ENCODE results near the gene RNF41.

RNF41 gene

GRCh38 chr12:56258068-56258819 is 36.5 kb upstream of the RNF41 start, which contains the start of gene ANKRD52:
TSS of gene ANKRD52 (minus strand) at chr12:56258384. CDS start at chr12:56258269, 115 bp downstream.
- no peaks in the 10 kb centered on the region for H3K9me3 ChIP-seq (replicated peaks; ENCODE audit: insufficient read depth, low read length)
- no peaks in the 10 kb centered on the region for H3K27me3 ChIP-seq (replicated peaks; ENCODE audit: insufficient read depth, low read length)
- DNase-seq, result peak; percentile 86
- no peaks in the 10 kb centered on the region; the same call in none of the 2 replicates for H3K36me3 ChIP-seq (replicated peaks; ENCODE audit: insufficient read depth, low read length)
- H3K4me1 ChIP-seq (ENCODE audit: low read length), result 0 out of 2 replicates have a peak, but pooled peaks cover 4% of the 10 kb centered on the region
- H2AFZ ChIP-seq (ENCODE audit: low read length), result peak within 1 kb of the TSS; percentile 96
- peak within 1 kb of the TSS; percentile 89 for H3K4me3 ChIP-seq (ENCODE audit: low read length)
- TF ChIP-seq CTCF (IDR thresholded peaks at IDR 0.05; ENCODE audit: low read length) (peak; percentile 49), EZH2phosphoT487 (IDR thresholded peaks at IDR 0.05; ENCODE audit: low read length) (no peak)
- H3K27ac ChIP-seq (ENCODE audit: low read length), result no peak within 1 kb of the TSS; the same call in 1 of the 2 replicates
- H3K79me2 ChIP-seq (ENCODE audit: low read length), result peaks cover 32% of the 10 kb centered on the region
- no peaks in the 10 kb centered on the region for H3K9me2 ChIP-seq (replicated peaks; ENCODE audit: insufficient read depth, low read length)
- no peaks in the 10 kb centered on the region for H4K20me1 ChIP-seq (ENCODE audit: insufficient read depth, low read length)
- no peaks in the 10 kb centered on the region for H3F3A ChIP-seq (ENCODE audit: insufficient read depth, low read length)
- peak within 1 kb of the TSS; percentile 76 for H3K9ac ChIP-seq (ENCODE audit: low read length)
- H3K4me2 ChIP-seq (ENCODE audit: low read depth, low read length), result peak within 1 kb of the TSS; percentile 85

GRCh38 chr12:56257491-56258067 is 35.9 kb upstream of the RNF41 start:
- Histone ChIP-seq H3F3A (ENCODE audit: insufficient read depth, low read length) (no peaks in the 10 kb centered on the region), H3K4me3 (ENCODE audit: low read length) (peak overlapping the region; percentile 89), H3K27ac (ENCODE audit: low read length) (no peak overlapping the region), H3K4me1 (ENCODE audit: low read length) (0 out of 2 replicates have a peak, but pooled peaks cover 4% of the 10 kb centered on the region), H4K20me1 (ENCODE audit: insufficient read depth, low read length) (no peaks in the 10 kb centered on the region), H3K4me2 (ENCODE audit: low read depth, low read length) (peak overlapping the region; percentile 84), H3K27me3 (replicated peaks; ENCODE audit: insufficient read depth, low read length) (no peaks in the 10 kb centered on the region), H3K9me2 (replicated peaks; ENCODE audit: insufficient read depth, low read length) (no peaks in the 10 kb centered on the region), H3K9me3 (replicated peaks; ENCODE audit: insufficient read depth, low read length) (no peaks in the 10 kb centered on the region), H3K9ac (ENCODE audit: low read length) (peak overlapping the region; percentile 76), H3K79me2 (ENCODE audit: low read length) (peaks cover 32% of the 10 kb centered on the region), H3K36me3 (replicated peaks; ENCODE audit: insufficient read depth, low read length) (peaks cover under 1% of the 10 kb centered on the region), H2AFZ (ENCODE audit: low read length) (peak overlapping the region; percentile 92)
- DNase-seq, result no peak
- TF ChIP-seq EZH2 (optimal IDR thresholded peaks at IDR 0.05; ENCODE audit: low read depth, low read length), result no peak
- TF ChIP-seq CTCF (IDR thresholded peaks at IDR 0.05; ENCODE audit: low read length), result no peak
- TF ChIP-seq EZH2phosphoT487 (IDR thresholded peaks at IDR 0.05; ENCODE audit: low read length), result no peak

DNA sequence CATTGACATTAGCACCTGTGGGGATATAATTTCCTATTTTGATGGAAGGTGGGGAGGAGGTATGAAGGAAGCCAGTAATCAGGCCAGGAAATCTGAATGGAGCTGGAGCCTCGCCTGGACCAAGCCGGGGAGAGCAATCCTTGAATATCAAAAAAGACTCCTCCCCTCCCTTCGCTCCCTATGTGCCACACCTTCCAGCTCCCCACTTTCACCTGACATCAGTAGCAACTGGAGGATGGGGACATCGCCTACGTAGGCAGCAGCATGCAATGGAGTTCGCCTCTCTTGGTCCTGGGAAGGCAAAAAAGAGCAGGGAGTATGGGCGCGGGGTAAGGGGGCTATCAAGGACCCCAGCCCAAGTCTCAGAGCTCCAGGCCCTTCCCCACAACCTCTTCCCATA is 35.3 kb upstream of the RNF41 start:
- Histone ChIP-seq H2AFZ (ENCODE audit: low read length) (0 out of 2 replicates have a peak overlapping the region, but pooled peaks have one; percentile 92), H3K9ac (ENCODE audit: low read length) (peak overlapping the region; percentile 76; the same call in 1 of the 2 replicates), H3F3A (ENCODE audit: insufficient read depth, low read length) (no peaks in the 10 kb centered on the region), H3K79me2 (ENCODE audit: low read length) (peaks cover 32% of the 10 kb centered on the region), H3K27ac (ENCODE audit: low read length) (no peak overlapping the region), H3K27me3 (replicated peaks; ENCODE audit: insufficient read depth, low read length) (no peaks in the 10 kb centered on the region), H4K20me1 (ENCODE audit: insufficient read depth, low read length) (no peaks in the 10 kb centered on the region), H3K9me3 (replicated peaks; ENCODE audit: insufficient read depth, low read length) (no peaks in the 10 kb centered on the region), H3K4me3 (ENCODE audit: low read length) (peak overlapping the region; percentile 89), H3K4me1 (ENCODE audit: low read length) (0 out of 2 replicates have a peak, but pooled peaks cover 4% of the 10 kb centered on the region), H3K4me2 (ENCODE audit: low read depth, low read length) (peak overlapping the region; percentile 84), H3K9me2 (replicated peaks; ENCODE audit: insufficient read depth, low read length) (no peaks in the 10 kb centered on the region), H3K36me3 (replicated peaks; ENCODE audit: insufficient read depth, low read length) (peaks cover 4% of the 10 kb centered on the region)
- no peak for TF ChIP-seq CTCF (IDR thresholded peaks at IDR 0.05; ENCODE audit: low read length)
- TF ChIP-seq EZH2 (optimal IDR thresholded peaks at IDR 0.05; ENCODE audit: low read depth, low read length), result no peak
- no peak for TF ChIP-seq EZH2phosphoT487 (IDR thresholded peaks at IDR 0.05; ENCODE audit: low read length)
- DNase-seq, result no peak
